ENCODE measurements around the gene CDH3. TPM values are rescaled to one million over a fixed set of nuclear protein-coding genes. Genes with fewer than 3 reads are reported as not detected.

CDH3 gene
- total and polyA plus RNA-seq, 2 of the 13 experiments (the other 11 are each of a cell fraction or from before 2014, with no cell fraction given), result 0.11 TPM; not detected in 1

DNA sequence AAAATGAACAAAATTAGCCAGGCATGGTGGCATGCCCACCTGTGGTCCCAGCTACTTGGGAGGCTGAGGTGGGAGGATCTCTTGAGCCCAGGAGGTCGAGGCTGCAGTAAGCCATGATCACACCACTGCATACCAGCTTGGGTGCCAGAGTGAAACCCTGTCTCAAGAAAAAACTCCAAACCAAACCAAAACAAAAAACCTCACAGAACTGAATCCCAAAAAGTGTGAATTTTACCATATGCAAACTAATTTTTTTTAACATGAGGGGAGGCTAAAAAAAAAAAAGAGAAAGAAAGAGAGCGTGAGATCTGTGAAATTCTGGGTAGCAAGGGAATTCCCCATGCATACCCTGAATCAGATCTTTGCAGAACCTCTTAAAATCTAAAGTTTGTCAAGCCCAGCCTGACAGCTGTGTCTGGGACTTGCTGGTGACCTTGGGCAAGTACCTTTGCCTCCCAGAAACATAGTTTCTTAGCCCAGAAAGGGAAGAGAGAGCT is 74.9 kb downstream of the CDH3 start:
- intact Hi-C loops (cut with micrococcal nuclease; ENCODE audit: unreplicated experiment), result no loop called here
- FAIRE-seq, result no peak
- WGBS (ENCODE audit: low lambda C conversion rate), result 62% methylated on average over 2 of the region's 2 CpGs
- no peak for TF ChIP-seq RFXANK (CRISPR knock-in tag; IDR thresholded peaks at IDR 0.05)
- TF ChIP-seq MIER2 (CRISPR knock-in tag; IDR thresholded peaks at IDR 0.05), result no peak
- TF ChIP-seq RBM22 (optimal IDR thresholded peaks at IDR 0.05; ENCODE audit: low read length), result no peak
- no peak for TF ChIP-seq NBN (conservative IDR thresholded peaks at IDR 0.05)
- no peak for TF ChIP-seq ZNF839 (CRISPR knock-in tag; IDR thresholded peaks at IDR 0.05; ENCODE audit: borderline replicate concordance)
- TF ChIP-seq, protein P1, sequence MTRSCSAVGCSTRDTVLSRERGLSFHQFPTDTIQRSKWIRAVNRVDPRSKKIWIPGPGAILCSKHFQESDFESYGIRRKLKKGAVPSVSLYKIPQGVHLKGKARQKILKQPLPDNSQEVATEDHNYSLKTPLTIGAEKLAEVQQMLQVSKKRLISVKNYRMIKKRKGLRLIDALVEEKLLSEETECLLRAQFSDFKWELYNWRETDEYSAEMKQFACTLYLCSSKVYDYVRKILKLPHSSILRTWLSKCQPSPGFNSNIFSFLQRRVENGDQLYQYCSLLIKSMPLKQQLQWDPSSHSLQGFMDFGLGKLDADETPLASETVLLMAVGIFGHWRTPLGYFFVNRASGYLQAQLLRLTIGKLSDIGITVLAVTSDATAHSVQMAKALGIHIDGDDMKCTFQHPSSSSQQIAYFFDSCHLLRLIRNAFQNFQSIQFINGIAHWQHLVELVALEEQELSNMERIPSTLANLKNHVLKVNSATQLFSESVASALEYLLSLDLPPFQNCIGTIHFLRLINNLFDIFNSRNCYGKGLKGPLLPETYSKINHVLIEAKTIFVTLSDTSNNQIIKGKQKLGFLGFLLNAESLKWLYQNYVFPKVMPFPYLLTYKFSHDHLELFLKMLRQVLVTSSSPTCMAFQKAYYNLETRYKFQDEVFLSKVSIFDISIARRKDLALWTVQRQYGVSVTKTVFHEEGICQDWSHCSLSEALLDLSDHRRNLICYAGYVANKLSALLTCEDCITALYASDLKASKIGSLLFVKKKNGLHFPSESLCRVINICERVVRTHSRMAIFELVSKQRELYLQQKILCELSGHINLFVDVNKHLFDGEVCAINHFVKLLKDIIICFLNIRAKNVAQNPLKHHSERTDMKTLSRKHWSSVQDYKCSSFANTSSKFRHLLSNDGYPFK (CRISPR knock-in tag; IDR thresholded peaks at IDR 0.05; ENCODE audit: borderline replicate concordance), result no peak
- no peak for TF ChIP-seq RNF219 (CRISPR knock-in tag; IDR thresholded peaks at IDR 0.05)
- TF ChIP-seq KDM4B (CRISPR knock-in tag; IDR thresholded peaks at IDR 0.05), result no peak
- no peak for TF ChIP-seq CENPT (CRISPR knock-in tag; IDR thresholded peaks at IDR 0.05; ENCODE audit: low read depth)
- no peak for TF ChIP-seq ZBTB2 (CRISPR knock-in tag; IDR thresholded peaks at IDR 0.05; ENCODE audit: low read depth)
- no peak for TF ChIP-seq ZUFSP (CRISPR knock-in tag; IDR thresholded peaks at IDR 0.05; ENCODE audit: borderline replicate concordance)
- TF ChIP-seq CBX1 (IDR thresholded peaks at IDR 0.05; ENCODE audit: low read depth), result no peak
- no peak for TF ChIP-seq ZKSCAN5 (CRISPR knock-in tag; IDR thresholded peaks at IDR 0.05)
- TF ChIP-seq, protein P2, sequence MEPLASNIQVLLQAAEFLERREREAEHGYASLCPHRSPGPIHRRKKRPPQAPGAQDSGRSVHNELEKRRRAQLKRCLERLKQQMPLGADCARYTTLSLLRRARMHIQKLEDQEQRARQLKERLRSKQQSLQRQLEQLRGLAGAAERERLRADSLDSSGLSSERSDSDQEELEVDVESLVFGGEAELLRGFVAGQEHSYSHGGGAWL (CRISPR knock-in tag; IDR thresholded peaks at IDR 0.05), result no peak
- TF ChIP-seq XBP1 (CRISPR knock-in tag; IDR thresholded peaks at IDR 0.05), result no peak
- TF ChIP-seq ZNF44 (CRISPR knock-in tag; IDR thresholded peaks at IDR 0.05), result no peak

More for the DNA sequence above, 74.9 kb downstream of the CDH3 start:
- Histone ChIP-seq H3K4me2 (ENCODE audit: low read depth, low read length) (no peak overlapping the region), H4K20me1 (ENCODE audit: insufficient read depth, low read length) (no peaks in the 10 kb centered on the region), H3K27ac (ENCODE audit: extremely low read length, insufficient read depth, low read length) (no peak overlapping the region), H3K4me3 (replicated peaks in 1 of 3; ENCODE audit: insufficient read depth in 1 of 3, low read depth in 2 of 3, low read length in 3 of 3) (no peak overlapping the region), H3K4me1 (ENCODE audit: insufficient read depth, low read length) (peaks cover 32% of the 10 kb centered on the region), H3K27me3 (ENCODE audit: control insufficient read depth in 1 of 2, insufficient read depth in 2 of 2, low read length in 2 of 2) (no peaks in the 10 kb centered on the region), H2AFZ (ENCODE audit: low read length) (no peak overlapping the region), H3K36me3 (replicated peaks in 1 of 2; ENCODE audit: control insufficient read depth in 1 of 2, insufficient read depth in 2 of 2, low read length in 2 of 2) (no peaks in the 10 kb centered on the region), H3K9me3 (ENCODE audit: low read length) (no peaks in the 10 kb centered on the region), H3K9ac (ENCODE audit: insufficient read depth, low read depth, low read length) (no peak overlapping the region), H3K79me2 (ENCODE audit: insufficient read depth, low read length) (no peaks in the 10 kb centered on the region)
- DNase-seq (ENCODE audit: low spot score) (no peak), ATAC-seq (no peak)
- POLR2A ChIA-PET, result no interaction called here
- no TSS peak for BruUV-seq (replicated peaks)
- in situ Hi-C loops (cut with HindIII; ENCODE audit: extremely low pct_ligation_motif_present, low pct_unique_long_range_greater_than_20kb), result loop anchor here (25.0 kb wide), 1 partner anchor 392 kb away; the partner anchor contains the start of gene HAS3
- CTCF ChIA-PET (ENCODE audit: low intra/inter-chr PET ratio, low total read pairs), result no interaction called here
